ENCODE results near the gene TMEM50B. TPM values are rescaled to one million over a fixed set of nuclear protein-coding genes. Genes with fewer than 3 reads are reported as not detected.

TMEM50B gene
- total and polyA plus RNA-seq, 2 of the 8 experiments (the other 6 are each of a cell fraction or from before 2014, with no cell fraction given): 16.8 to 20.5 TPM

GRCh38 chr21:33421713-33422393 lies 57.9 kb downstream of the TMEM50B start:
- Histone ChIP-seq H3K4me1 (replicated peaks in 1 of 4; ENCODE audit: control insufficient read depth in 3 of 4, insufficient read depth in 4 of 4, low read length in 3 of 4) (no peaks in the 10 kb centered on the region), H3K4me2 (ENCODE audit: insufficient read depth in 1 of 2, low read depth in 2 of 2, low read length in 2 of 2) (no peak overlapping the region), H3K79me2 (ENCODE audit: control insufficient read depth in 1 of 2, insufficient read depth in 2 of 2, low read length in 2 of 2) (no peaks in the 10 kb centered on the region), H2AFZ (ENCODE audit: low read length) (no peak overlapping the region), H2BK20ac (ENCODE audit: low read length) (no peak overlapping the region), H3K18ac (ENCODE audit: extremely low read depth, low read length) (no peak overlapping the region), H3K36me3 (ENCODE audit: control insufficient read depth in 2 of 4, insufficient read depth in 4 of 4, low read length in 3 of 4) (peaks cover 2 to 27% (median 19%) of the 10 kb centered on the region in 4 experiments; a peak in 7 of 8 replicates), H4K5ac (ENCODE audit: insufficient read length, low read depth, low read length) (no peak overlapping the region), H3K9me3 (ENCODE audit: insufficient read depth in 2 of 2, low read depth in 1 of 2, low read length in 1 of 2) (no peaks in the 10 kb centered on the region), H3K56ac (replicated peaks; ENCODE audit: insufficient read length, low read depth, low read length) (no peak overlapping the region), H3K79me1 (ENCODE audit: low read depth, low read length) (no peaks in the 10 kb centered on the region), H3K14ac (ENCODE audit: insufficient read length) (no peak overlapping the region), H3K23ac (ENCODE audit: insufficient read length) (no peak overlapping the region), H2BK15ac (ENCODE audit: low read length) (no peak overlapping the region), H2BK12ac (ENCODE audit: low read depth, low read length) (no peak overlapping the region), H4K8ac (ENCODE audit: extremely low read depth, insufficient read depth, low read length) (no peak overlapping the region), H2BK5ac (ENCODE audit: low read depth, low read length) (no peak overlapping the region), H4K91ac (replicated peaks; ENCODE audit: insufficient read length, low read length) (no peak overlapping the region), H2AK5ac (ENCODE audit: low read depth, low read length) (no peak overlapping the region), H3K27me3 (replicated peaks in 1 of 4; ENCODE audit: control insufficient read depth in 3 of 4, extremely low read depth in 1 of 4, insufficient read depth in 3 of 4, low read length in 3 of 4) (no peaks in the 10 kb centered on the region), H3K4me3 (ENCODE audit: extremely low read depth in 1 of 4, insufficient read depth in 2 of 4, low read depth in 3 of 4, low read length in 4 of 4) (no peak overlapping the region), H3K23me2 (ENCODE audit: low read depth, low read length) (no peaks in the 10 kb centered on the region), H3K9ac (replicated peaks in 1 of 4; ENCODE audit: extremely low read depth in 1 of 4, low read depth in 3 of 4, low read length in 3 of 4) (no peak overlapping the region), H4K20me1 (replicated peaks in 1 of 2; ENCODE audit: control insufficient read depth in 1 of 2, insufficient read depth in 2 of 2, low read length in 2 of 2) (peaks cover 0 to 2% of the 10 kb centered on the region in 2 experiments), H2BK120ac (replicated peaks; ENCODE audit: low read depth, low read length) (no peak overlapping the region), H3K27ac (ENCODE audit: low read depth, low read length) (no peak overlapping the region), H3K4ac (replicated peaks; ENCODE audit: insufficient read length, low read depth, low read length) (no peak overlapping the region)
- DNase-seq (ENCODE audit: low read depth in 1 of 2, low spot score in 2 of 2): no peak
- CTCF ChIA-PET (ENCODE audit: partially characterized antibody): interaction anchor here (1.6 kb wide), 1 partner anchor 37 kb away, joined by 3 read pairs; no protein-coding TSS in a partner anchor
- POLR2A ChIA-PET (ENCODE audit: partially characterized antibody): interaction anchor here (0.9 kb wide), 1 partner anchor 9 kb away, joined by 4 read pairs; no protein-coding TSS in a partner anchor
- WGBS, 2 experiments (ENCODE audit: extremely low coverage in 1 of 2, insufficient coverage in 1 of 2, insufficient read length in 1 of 2, insufficient replicate concordance in 2 of 2, low coverage in 1 of 2, low lambda C conversion rate in 2 of 2, missing lambda C conversion rate in 1 of 2): 93% methylated on average over 5 of the region's 5 CpGs; no CpG with 5 or more reads in 1 of the 2 experiments
- no peak for FAIRE-seq
- TF ChIP-seq MAX (IDR thresholded peaks at IDR 0.05): no peak
- TF ChIP-seq POLR2AphosphoS5 (IDR thresholded peaks at IDR 0.05; ENCODE audit: low read depth, low read length): no peak
- no peak for TF ChIP-seq EGR1 (IDR thresholded peaks at IDR 0.05; ENCODE audit: borderline replicate concordance, low read depth, low read length)
- no peak for TF ChIP-seq BACH1 (IDR thresholded peaks at IDR 0.05; ENCODE audit: low read length)
- TF ChIP-seq JUN (IDR thresholded peaks at IDR 0.05; ENCODE audit: low read depth, low read length): no peak
- no peak for TF ChIP-seq SIX5 (IDR thresholded peaks at IDR 0.05; ENCODE audit: low read depth, low read length)
- no peak for TF ChIP-seq RBBP5 (IDR thresholded peaks at IDR 0.05; ENCODE audit: borderline replicate concordance, low read depth, low read length)
- TF ChIP-seq CTBP2 (IDR thresholded peaks at IDR 0.05; ENCODE audit: borderline replicate concordance, insufficient read depth, insufficient read length, low read length): no peak
- no peak for TF ChIP-seq EZH2 (IDR thresholded peaks at IDR 0.05; ENCODE audit: low read depth, low read length, severe bottlenecking)
- no peak for TF ChIP-seq RNF2 (IDR thresholded peaks at IDR 0.05; ENCODE audit: borderline replicate concordance, low read depth, low read length, missing control alignments, poor library complexity, severe bottlenecking)
- no peak for TF ChIP-seq JUND (IDR thresholded peaks at IDR 0.05; ENCODE audit: low read length)
- no peak for TF ChIP-seq CBX5 (IDR thresholded peaks at IDR 0.05; ENCODE audit: low read depth, low read length)
